ENCODE results near the gene GMPPA. TPM values are rescaled to one million over a fixed set of nuclear protein-coding genes. Genes with fewer than 3 reads are reported as not detected.

Gene GMPPA
- total and polyA plus RNA-seq, 9 of the 15 experiments (the other 6 are each of a cell fraction or from before 2014, with no cell fraction given), result 7.0 to 101 (median 66.7) TPM

DNA sequence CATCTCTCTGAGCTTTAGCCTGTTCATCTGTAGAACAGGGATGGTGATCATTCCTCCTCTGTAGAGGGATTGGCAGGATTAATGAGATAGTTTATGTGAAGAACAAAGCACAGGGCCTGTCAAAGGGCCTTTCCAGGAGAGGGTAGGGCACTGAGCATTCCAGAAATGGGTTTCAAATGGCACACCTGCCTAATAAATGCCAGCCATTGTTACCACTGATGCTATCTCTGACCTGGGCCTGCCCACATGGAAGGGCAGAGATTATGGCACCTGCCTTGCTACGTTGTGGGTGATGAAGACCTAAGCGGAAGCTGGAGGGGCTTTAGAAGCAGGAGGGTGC is 31.0 kb upstream of the GMPPA start:
- in situ Hi-C loops (cut with MboI) (no loop called here), intact Hi-C loops (cut with micrococcal nuclease) (no loop called here)
- Histone ChIP-seq H2AFZ (ENCODE audit: low read depth, low read length) (no peak overlapping the region), H3K27ac (ENCODE audit: extremely low read depth, low read depth, low read length) (no peak overlapping the region), H3K4me1 (replicated peaks in 1 of 2; ENCODE audit: control insufficient read depth in 2 of 2, insufficient read depth in 2 of 2, low read length in 2 of 2) (peaks cover 12 to 52% of the 10 kb centered on the region in 2 experiments; a peak in 4 of 5 replicates), H3K9me3 (replicated peaks; ENCODE audit: control insufficient read depth, insufficient read depth, low read depth, low read length) (no peaks in the 10 kb centered on the region), H3K4me3 (no peak overlapping the region), H3K36me3 (ENCODE audit: control insufficient read depth, insufficient read depth, low read length) (no peaks in the 10 kb centered on the region), H3K27me3 (ENCODE audit: control insufficient read depth in 2 of 2, insufficient read depth in 2 of 2, low read length in 2 of 2) (no peaks in the 10 kb centered on the region), H3K9me1 (ENCODE audit: control insufficient read depth, insufficient read depth, low read length) (no peaks in the 10 kb centered on the region), H3K79me2 (ENCODE audit: control insufficient read depth, insufficient read depth, low read length) (no peaks in the 10 kb centered on the region), H3K4me2 (ENCODE audit: insufficient read depth, low read length) (no peak overlapping the region), H3K9ac (ENCODE audit: insufficient read depth in 1 of 2, low read depth in 2 of 2, low read length in 2 of 2) (no peak overlapping the region), H4K20me1 (replicated peaks; ENCODE audit: control insufficient read depth, insufficient read depth, low read length) (no peaks in the 10 kb centered on the region)
- ChIA-PET CTCF (ENCODE audit: low intra/inter-chr PET ratio) (no interaction called here), POLR2A (interaction anchor here (0.5 kb wide), 1 partner anchor 46 kb away, joined by 3 read pairs; no protein-coding TSS in a partner anchor)
- no peak for DNase-seq (ENCODE audit: extremely low read depth in 1 of 4, low spot score in 3 of 4)
- FAIRE-seq, result no peak
- WGBS (ENCODE audit: insufficient coverage, low coverage, missing lambda C conversion rate), result 83% methylated on average over 2 of the region's 2 CpGs
- no TSS peak for BruUV-seq (replicated peaks)
- no peak for TF ChIP-seq CHD4 (IDR thresholded peaks at IDR 0.05; ENCODE audit: insufficient read depth, insufficient replicate concordance, low read depth, low read length, poor library complexity, severe bottlenecking)
- TF ChIP-seq RNF2 (IDR thresholded peaks at IDR 0.05), result no peak
- TF ChIP-seq, protein P1, sequence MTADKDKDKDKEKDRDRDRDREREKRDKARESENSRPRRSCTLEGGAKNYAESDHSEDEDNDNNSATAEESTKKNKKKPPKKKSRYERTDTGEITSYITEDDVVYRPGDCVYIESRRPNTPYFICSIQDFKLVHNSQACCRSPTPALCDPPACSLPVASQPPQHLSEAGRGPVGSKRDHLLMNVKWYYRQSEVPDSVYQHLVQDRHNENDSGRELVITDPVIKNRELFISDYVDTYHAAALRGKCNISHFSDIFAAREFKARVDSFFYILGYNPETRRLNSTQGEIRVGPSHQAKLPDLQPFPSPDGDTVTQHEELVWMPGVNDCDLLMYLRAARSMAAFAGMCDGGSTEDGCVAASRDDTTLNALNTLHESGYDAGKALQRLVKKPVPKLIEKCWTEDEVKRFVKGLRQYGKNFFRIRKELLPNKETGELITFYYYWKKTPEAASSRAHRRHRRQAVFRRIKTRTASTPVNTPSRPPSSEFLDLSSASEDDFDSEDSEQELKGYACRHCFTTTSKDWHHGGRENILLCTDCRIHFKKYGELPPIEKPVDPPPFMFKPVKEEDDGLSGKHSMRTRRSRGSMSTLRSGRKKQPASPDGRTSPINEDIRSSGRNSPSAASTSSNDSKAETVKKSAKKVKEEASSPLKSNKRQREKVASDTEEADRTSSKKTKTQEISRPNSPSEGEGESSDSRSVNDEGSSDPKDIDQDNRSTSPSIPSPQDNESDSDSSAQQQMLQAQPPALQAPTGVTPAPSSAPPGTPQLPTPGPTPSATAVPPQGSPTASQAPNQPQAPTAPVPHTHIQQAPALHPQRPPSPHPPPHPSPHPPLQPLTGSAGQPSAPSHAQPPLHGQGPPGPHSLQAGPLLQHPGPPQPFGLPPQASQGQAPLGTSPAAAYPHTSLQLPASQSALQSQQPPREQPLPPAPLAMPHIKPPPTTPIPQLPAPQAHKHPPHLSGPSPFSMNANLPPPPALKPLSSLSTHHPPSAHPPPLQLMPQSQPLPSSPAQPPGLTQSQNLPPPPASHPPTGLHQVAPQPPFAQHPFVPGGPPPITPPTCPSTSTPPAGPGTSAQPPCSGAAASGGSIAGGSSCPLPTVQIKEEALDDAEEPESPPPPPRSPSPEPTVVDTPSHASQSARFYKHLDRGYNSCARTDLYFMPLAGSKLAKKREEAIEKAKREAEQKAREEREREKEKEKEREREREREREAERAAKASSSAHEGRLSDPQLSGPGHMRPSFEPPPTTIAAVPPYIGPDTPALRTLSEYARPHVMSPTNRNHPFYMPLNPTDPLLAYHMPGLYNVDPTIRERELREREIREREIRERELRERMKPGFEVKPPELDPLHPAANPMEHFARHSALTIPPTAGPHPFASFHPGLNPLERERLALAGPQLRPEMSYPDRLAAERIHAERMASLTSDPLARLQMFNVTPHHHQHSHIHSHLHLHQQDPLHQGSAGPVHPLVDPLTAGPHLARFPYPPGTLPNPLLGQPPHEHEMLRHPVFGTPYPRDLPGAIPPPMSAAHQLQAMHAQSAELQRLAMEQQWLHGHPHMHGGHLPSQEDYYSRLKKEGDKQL (CRISPR knock-in tag; IDR thresholded peaks at IDR 0.05; ENCODE audit: borderline replicate concordance), result no peak
- TF ChIP-seq TRIM28 (IDR thresholded peaks at IDR 0.05), result no peak
- no peak for TF ChIP-seq NBN (IDR thresholded peaks at IDR 0.05; ENCODE audit: low read depth)
- TF ChIP-seq ATF7 (IDR thresholded peaks at IDR 0.05), result no peak
- TF ChIP-seq, protein P2, sequence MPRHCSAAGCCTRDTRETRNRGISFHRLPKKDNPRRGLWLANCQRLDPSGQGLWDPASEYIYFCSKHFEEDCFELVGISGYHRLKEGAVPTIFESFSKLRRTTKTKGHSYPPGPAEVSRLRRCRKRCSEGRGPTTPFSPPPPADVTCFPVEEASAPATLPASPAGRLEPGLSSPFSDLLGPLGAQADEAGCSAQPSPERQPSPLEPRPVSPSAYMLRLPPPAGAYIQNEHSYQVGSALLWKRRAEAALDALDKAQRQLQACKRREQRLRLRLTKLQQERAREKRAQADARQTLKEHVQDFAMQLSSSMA (CRISPR knock-in tag; IDR thresholded peaks at IDR 0.05), result no peak
- no peak for TF ChIP-seq NFIX (CRISPR knock-in tag; IDR thresholded peaks at IDR 0.05; ENCODE audit: low read depth)
- TF ChIP-seq KLF10 (CRISPR knock-in tag; IDR thresholded peaks at IDR 0.05), result no peak
- TF ChIP-seq TBL1XR1 (IDR thresholded peaks at IDR 0.05; ENCODE audit: low read length in 2 of 2), result no peak
- TF ChIP-seq, protein P3, sequence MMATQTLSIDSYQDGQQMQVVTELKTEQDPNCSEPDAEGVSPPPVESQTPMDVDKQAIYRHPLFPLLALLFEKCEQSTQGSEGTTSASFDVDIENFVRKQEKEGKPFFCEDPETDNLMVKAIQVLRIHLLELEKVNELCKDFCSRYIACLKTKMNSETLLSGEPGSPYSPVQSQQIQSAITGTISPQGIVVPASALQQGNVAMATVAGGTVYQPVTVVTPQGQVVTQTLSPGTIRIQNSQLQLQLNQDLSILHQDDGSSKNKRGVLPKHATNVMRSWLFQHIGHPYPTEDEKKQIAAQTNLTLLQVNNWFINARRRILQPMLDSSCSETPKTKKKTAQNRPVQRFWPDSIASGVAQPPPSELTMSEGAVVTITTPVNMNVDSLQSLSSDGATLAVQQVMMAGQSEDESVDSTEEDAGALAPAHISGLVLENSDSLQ (IDR thresholded peaks at IDR 0.05), result no peak
- TF ChIP-seq ELF2 (CRISPR knock-in tag; IDR thresholded peaks at IDR 0.05), result no peak
- TF ChIP-seq TGIF2 (CRISPR knock-in tag; IDR thresholded peaks at IDR 0.05), result no peak
- ATAC-seq, result no peak

Measured in K562 (cell line).